HEK293T (cell line): Measurements from ENCODE around the gene KDM3B.

Experiments used
- BHLHE40 ChIP-seq: fragments of 450-650 bp; IDR thresholded peaks from 2 replicates; pipeline ENCODE4 v1.6.1; 2016; ENCODE audit warnings: mild to moderate bottlenecking, moderate library complexity, borderline replicate concordance
- FOXM1 ChIP-seq: fragments of 450-650 bp; IDR thresholded peaks from 2 replicates; pipeline ENCODE4 v1.6.1; 2017; ENCODE audit warnings: mild to moderate bottlenecking, borderline replicate concordance
- HDGF ChIP-seq: fragments of 450-650 bp; IDR thresholded peaks from 2 replicates; pipeline ENCODE4 v1.6.1; 2017; ENCODE audit warnings: antibody characterized with exemption, borderline replicate concordance
- L3MBTL2 ChIP-seq: fragments of 450-650 bp; conservative IDR thresholded peaks from 2 replicates; pipeline ENCODE4 v1.6.1; 2016; ENCODE audit warnings: mild to moderate bottlenecking
- LEF1 ChIP-seq: fragments of 450-650 bp; IDR thresholded peaks from 2 replicates; pipeline ENCODE4 v1.6.1; 2017; ENCODE audit warnings: mild to moderate bottlenecking, borderline replicate concordance
- NFRKB ChIP-seq: fragments of 450-650 bp; IDR thresholded peaks from 2 replicates; pipeline ENCODE4 v1.6.1; 2016; ENCODE audit warnings: mild to moderate bottlenecking, moderate library complexity
- SUZ12 ChIP-seq: fragments of 450-650 bp; IDR thresholded peaks from 2 replicates; pipeline ENCODE4 v1.6.1; 2016; ENCODE audit warnings: mild to moderate bottlenecking
- TF ChIP-seq, protein P1 (sequence below): fragments of 450-650 bp; IDR thresholded peaks from 2 replicates; pipeline ENCODE4 v1.6.1; 2016

DNA sequence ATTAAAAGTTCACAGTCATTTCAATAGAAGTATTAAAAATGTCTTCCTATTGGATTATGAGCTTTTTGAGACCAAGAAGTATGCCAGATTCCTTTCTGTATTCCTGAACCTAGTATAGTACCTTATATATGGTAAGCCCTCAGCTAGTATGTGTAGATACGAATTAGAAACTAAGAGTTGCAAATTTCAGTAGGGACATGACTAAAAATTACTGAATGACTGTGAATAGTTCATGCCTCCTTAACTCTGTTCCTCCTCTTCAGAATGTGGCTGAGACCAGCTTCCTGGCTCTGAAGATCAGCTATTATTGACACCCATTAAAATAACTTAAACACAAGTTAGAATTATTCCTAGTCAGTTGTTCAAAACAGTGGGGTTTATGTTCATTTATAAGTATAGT is 19.7 kb downstream of the KDM3B start:
- TF ChIP-seq HDGF (no peak), LEF1 (no peak), NFRKB (no peak), FOXM1 (no peak), BHLHE40 (no peak), L3MBTL2 (no peak), SUZ12 (no peak)
- TF ChIP-seq, protein P1, sequence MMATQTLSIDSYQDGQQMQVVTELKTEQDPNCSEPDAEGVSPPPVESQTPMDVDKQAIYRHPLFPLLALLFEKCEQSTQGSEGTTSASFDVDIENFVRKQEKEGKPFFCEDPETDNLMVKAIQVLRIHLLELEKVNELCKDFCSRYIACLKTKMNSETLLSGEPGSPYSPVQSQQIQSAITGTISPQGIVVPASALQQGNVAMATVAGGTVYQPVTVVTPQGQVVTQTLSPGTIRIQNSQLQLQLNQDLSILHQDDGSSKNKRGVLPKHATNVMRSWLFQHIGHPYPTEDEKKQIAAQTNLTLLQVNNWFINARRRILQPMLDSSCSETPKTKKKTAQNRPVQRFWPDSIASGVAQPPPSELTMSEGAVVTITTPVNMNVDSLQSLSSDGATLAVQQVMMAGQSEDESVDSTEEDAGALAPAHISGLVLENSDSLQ = no peak
